Mesodermal cell (in vitro differentiated cells): ENCODE measurements around the gene CHCHD10.

Source experiments
- H3K27ac ChIP-seq: 2 replicates; pipeline ENCODE4 v1.7.0; 2013; ENCODE audit warnings: mild to moderate bottlenecking, low read depth, low read length, moderate library complexity; ENCODE audit not compliant: severe bottlenecking
- H3K36me3 ChIP-seq: 2 replicates; pipeline ENCODE4 v1.7.1; 2013; ENCODE audit warnings: mild to moderate bottlenecking, low read length, moderate library complexity; ENCODE audit not compliant: control insufficient read depth, insufficient read depth
- H3K4me1 ChIP-seq: one replicate; pipeline ENCODE4 v1.7.1; 2013; ENCODE audit warnings: mild to moderate bottlenecking, low read length; ENCODE audit not compliant: insufficient read depth, control insufficient read depth, poor library complexity, severe bottlenecking
- H3K4me3 ChIP-seq: 2 replicates; pipeline ENCODE4 v1.7.0; 2013; ENCODE audit warnings: low read length, control low read depth, mild to moderate bottlenecking; ENCODE audit not compliant: insufficient read depth, poor library complexity, severe bottlenecking; ENCODE audit errors: extremely low read depth
- H3K9me3 ChIP-seq: 2 replicates; pipeline ENCODE4 v1.7.1; 2013; ENCODE audit warnings: mild to moderate bottlenecking, low read length, moderate library complexity; ENCODE audit not compliant: control insufficient read depth
- whole genome bisulfite sequencing, 2 experiments: methylation state at CpG; one replicate each; pipeline ENCODE4 v1.1.5; 2013; ENCODE audit warnings: missing lambda C conversion rate in 2 of 2; ENCODE audit not compliant: insufficient coverage in 2 of 2; 5-methylcytosine and 5-hydroxymethylcytosine counted together

The CHCHD10 gene

DNA sequence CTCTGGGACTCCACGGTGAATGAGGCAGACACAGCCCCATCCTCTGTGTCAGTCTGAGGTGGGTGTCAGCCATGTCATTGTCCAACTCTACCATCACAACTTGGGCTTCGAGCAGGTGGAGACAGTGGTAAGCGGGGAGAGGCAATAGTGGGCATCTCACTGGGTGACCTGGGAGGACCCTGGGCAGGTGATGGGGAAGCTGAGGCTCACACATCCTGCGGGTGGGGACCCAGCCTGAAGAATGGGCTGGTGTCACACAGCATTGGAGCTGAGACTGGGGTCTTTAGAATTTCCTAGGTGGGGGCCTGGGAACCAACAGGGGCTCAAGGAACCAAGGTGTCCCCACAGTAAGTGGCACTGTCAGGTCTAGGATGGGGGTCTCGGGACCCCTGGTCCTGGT, 12.0 kb upstream of the CHCHD10 start:
- no peak overlapping the region for H3K4me3 ChIP-seq
- no peaks in the 10 kb centered on the region for H3K36me3 ChIP-seq
- WGBS, 2 experiments = 87 to 96% methylated on average over 3 to 5 of the region's 5 CpGs
- H3K4me1 ChIP-seq = peaks cover 13% of the 10 kb centered on the region
- no peak overlapping the region for H3K27ac ChIP-seq
- H3K9me3 ChIP-seq = no peaks in the 10 kb centered on the region

- Histone ChIP-seq H3K4me1 (peaks cover 19% of the 10 kb centered on the region), H3K4me3 (no peak overlapping the region)
- WGBS, 2 experiments = 92 to 93% methylated on average over 13 to 16 of the region's 16 CpGs
Observed at GRCh38 chr22:23779083-23779482, 11.3 kb upstream of the CHCHD10 start.

DNA sequence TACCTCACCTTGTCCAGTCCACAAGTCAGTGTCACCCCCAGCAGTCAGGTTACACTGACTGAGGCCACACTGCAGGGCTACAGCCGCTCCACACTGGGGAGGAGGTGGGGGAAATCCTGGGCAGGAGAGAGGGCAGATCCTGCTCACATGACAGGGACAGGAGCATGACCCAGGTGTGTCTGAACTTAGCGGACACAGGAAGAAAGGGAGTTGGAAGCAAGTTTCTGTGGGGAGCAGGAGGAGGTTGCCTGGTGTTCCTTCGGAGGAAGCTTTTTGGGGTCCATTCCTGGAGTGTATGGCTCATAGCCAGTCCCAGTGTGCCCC, 10.8 kb upstream of the CHCHD10 start:
- WGBS, 2 experiments = 91 to 93% methylated on average over 2 to 3 of the region's 3 CpGs
- Histone ChIP-seq H3K36me3 (no peaks in the 10 kb centered on the region), H3K27ac (no peak overlapping the region), H3K9me3 (no peaks in the 10 kb centered on the region), H3K4me3 (no peak overlapping the region), H3K4me1 (peaks cover 25% of the 10 kb centered on the region)

More at GRCh38 chr22:23779083-23779482, 11.3 kb upstream of the CHCHD10 start:
- H3K36me3 ChIP-seq = no peaks in the 10 kb centered on the region
- no peaks in the 10 kb centered on the region for H3K9me3 ChIP-seq
- H3K27ac ChIP-seq = no peak overlapping the region

- peaks cover 30% of the 10 kb centered on the region for H3K4me1 ChIP-seq
- WGBS, 2 experiments = 92 to 94% methylated on average over 10 to 11 of the region's 11 CpGs
Observed at GRCh38 chr22:23777776-23778576, 10.2 kb upstream of the CHCHD10 start.

DNA sequence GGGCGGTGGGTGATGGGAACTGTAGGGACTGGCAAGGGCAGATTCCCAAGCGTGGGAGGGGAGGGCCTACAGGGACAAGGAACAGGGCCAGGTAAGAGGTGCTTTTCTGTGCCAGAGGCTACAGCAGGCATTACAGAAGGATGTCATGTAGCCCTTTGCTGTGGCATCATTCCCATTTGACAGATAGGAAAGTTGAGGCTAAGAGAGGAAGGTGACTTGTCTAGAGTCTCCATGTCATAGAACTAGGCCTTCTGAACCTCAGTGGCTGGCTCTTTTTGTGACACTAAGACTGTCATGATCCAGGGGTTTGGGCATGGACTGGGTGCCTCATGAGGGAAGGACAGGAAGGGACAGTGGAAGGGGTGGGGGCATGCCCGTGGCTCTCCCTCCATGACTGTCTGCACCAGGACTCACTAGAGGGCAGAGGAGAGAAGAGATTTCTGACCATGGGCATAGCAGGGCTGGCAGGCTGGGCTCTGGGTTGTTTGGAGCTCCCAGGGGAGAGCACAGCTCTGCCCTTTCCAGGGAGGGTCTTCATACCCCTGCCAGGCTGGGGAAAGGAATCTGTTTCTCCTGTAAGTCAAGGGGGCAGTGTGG, 8.1 kb upstream of the CHCHD10 start:
- no peak overlapping the region for H3K27ac ChIP-seq
- no peaks in the 10 kb centered on the region for H3K9me3 ChIP-seq
- H3K4me3 ChIP-seq = no peak overlapping the region
- 92 to 93% methylated on average over 2 of the region's 3 CpGs for WGBS, 2 experiments
- H3K4me1 ChIP-seq = peaks cover 28% of the 10 kb centered on the region
- H3K36me3 ChIP-seq = no peaks in the 10 kb centered on the region

More at GRCh38 chr22:23777776-23778576, 10.2 kb upstream of the CHCHD10 start:
- Histone ChIP-seq H3K4me3 (no peak overlapping the region), H3K9me3 (no peaks in the 10 kb centered on the region), H3K27ac (no peak overlapping the region), H3K36me3 (no peaks in the 10 kb centered on the region)

DNA sequence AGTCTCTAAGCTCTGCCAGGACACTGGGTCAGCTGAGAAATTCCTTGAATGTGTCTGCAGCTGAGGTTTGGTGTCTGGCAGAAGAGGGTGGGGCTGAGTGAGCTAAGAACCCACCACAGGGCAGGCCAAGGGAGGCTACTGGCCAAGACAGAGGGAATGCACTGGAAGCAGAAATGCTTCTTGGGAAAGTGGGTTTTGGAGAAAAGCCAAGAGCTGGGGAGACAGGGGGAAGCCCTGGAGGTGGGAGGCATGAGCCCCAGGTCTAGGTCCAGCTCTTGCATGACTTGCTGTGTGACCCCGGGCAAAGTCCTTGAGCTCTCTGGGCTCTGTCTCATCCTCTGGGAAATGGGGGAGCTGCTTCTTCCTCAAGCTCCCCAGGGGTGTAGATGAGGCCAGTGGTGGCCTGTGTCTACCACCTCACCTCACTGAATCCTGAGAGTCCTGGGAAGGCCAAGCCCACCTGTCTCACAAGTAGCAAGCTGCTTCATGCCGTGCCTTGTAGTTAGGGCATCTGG, 7.2 kb upstream of the CHCHD10 start:
- no peaks in the 10 kb centered on the region for H3K36me3 ChIP-seq
- no peaks in the 10 kb centered on the region for H3K9me3 ChIP-seq
- no peak overlapping the region for H3K27ac ChIP-seq
- WGBS, 2 experiments = 100% methylated on average over 1 to 2 of the region's 2 CpGs
- H3K4me3 ChIP-seq = no peak overlapping the region
- H3K4me1 ChIP-seq = peaks cover 29% of the 10 kb centered on the region

DNA sequence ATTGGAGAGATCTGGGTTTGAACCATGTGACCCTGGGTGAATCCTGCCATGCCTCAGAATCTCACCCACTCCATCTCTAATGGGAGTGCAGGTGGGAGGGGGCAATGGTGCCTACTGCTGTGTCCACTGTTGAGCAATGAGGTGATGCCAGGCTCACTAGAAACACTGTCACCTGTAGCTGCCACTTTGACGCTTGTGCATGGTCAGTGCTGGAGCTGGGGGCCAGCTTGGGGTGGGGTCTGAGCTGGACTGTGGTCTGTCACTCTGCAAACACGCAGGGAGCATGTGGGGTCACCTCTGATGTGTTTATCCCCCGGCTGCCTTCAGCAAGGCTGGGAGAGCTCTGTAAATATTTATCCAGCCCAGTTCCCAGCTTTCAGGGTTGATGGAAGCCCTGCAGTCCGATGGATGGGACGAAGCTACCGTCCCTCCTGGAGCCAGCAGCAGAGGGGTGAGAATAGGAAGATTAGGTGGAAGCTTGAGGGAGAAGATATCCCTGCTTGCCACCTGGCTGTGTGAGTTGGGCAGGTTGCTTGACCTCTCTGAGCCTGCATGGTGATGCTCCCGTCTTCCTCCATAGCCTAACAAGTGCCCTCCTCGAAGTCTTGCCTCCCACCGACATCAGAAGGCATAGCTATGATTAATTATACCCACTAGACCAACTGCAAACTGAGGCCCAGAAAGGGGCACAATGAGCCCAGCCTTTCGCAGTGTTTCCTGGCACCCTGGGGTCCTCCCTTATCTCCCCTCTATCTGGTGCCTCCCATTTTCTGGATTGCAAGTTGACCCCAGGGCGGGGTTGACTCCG, 6.5 kb upstream of the CHCHD10 start:
- H3K9me3 ChIP-seq = no peaks in the 10 kb centered on the region
- H3K36me3 ChIP-seq = no peaks in the 10 kb centered on the region
- WGBS, 2 experiments = 73 to 91% methylated on average over 7 to 10 of the region's 12 CpGs
- H3K4me3 ChIP-seq = no peak overlapping the region
- H3K4me1 ChIP-seq = peaks cover 29% of the 10 kb centered on the region
- no peak overlapping the region for H3K27ac ChIP-seq

- no peaks in the 10 kb centered on the region for H3K9me3 ChIP-seq
- peaks cover 29% of the 10 kb centered on the region for H3K4me1 ChIP-seq
- H3K27ac ChIP-seq = no peak overlapping the region
- H3K4me3 ChIP-seq = peak overlapping the region; percentile 47
- WGBS, 2 experiments = 36 to 52% methylated on average over 4 to 5 of the region's 7 CpGs
- H3K36me3 ChIP-seq = no peaks in the 10 kb centered on the region
Observed at GRCh38 chr22:23773483-23774113, 5.8 kb upstream of the CHCHD10 start.

GRCh38 chr22:23772649-23773473, 5.1 kb upstream of the CHCHD10 start, which contains the start of gene MMP11:
MMP11 (plus strand) TSS chr22:23772849; CDS start chr22:23772871, 22 bp downstream.
- no peaks in the 10 kb centered on the region for H3K9me3 ChIP-seq
- 2 to 4% methylated on average over 53 to 62 of the region's 79 CpGs for WGBS, 2 experiments
- no peak within 1 kb of the TSS for H3K27ac ChIP-seq

DNA sequence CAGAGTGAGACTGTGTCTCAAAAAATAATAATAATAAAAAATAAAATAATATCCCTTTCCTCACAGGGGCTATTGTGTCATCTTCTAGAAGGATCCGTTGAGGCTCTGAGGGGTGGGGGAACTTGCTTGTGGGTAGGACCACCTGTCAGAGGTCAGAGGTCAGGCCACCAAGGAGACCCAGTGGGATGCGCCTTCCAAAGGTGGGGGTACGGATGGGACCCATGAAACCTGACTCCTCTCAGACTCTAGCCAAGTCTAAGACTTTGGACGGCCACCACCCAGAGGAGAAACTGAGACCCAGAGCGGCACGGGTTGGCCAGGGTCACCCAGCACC, 4.5 kb upstream of the CHCHD10 start:
- Histone ChIP-seq H3K9me3 (no peaks in the 10 kb centered on the region), H3K4me1 (peaks cover 29% of the 10 kb centered on the region), H3K4me3 (peak overlapping the region; percentile 18), H3K36me3 (no peaks in the 10 kb centered on the region), H3K27ac (no peak overlapping the region)
- 0 to 28% methylated on average over 1 to 3 of the region's 6 CpGs for WGBS, 2 experiments

More at GRCh38 chr22:23772649-23773473, 5.1 kb upstream of the CHCHD10 start, which contains the start of gene MMP11:
- Histone ChIP-seq H3K4me1 (peaks cover 29% of the 10 kb centered on the region), H3K4me3 (peak within 1 kb of the TSS; percentile 47), H3K36me3 (no peaks in the 10 kb centered on the region)
